ENCODE results near the gene PRKCQ.

GRCh38 chr10:6588082-6588481, 8.0 kb upstream of the PRKCQ start:
- TF ChIP-seq EZH2phosphoT487 (IDR thresholded peaks at IDR 0.05; ENCODE audit: borderline replicate concordance, low read depth, low read length) (no peak), CTCF (conservative IDR thresholded peaks at IDR 0.05; ENCODE audit: low read length) (no peak)

All from OCI-LY7 (cell line).